8988T (cell line): ENCODE data around the gene POLR2F.
"Not testable (repeated sequence)": the region's sequence is repeated elsewhere in the genome, so short reads cannot be mapped to it uniquely, and the experiment has no call there.

ENCODE experiments used
- DNase-seq: peaks from one replicate; pipeline ENCODE4 v3.0.0; 2011

The POLR2F gene

GRCh38 chr22:37955825-37956397, 2.4 kb downstream of the POLR2F start:
- DNase-seq: not testable (repeated sequence)

- DNase-seq: no peak
Measured at GRCh38 chr22:37957232-37957631, 3.7 kb downstream of the POLR2F start.

- DNase-seq: no peak
Measured at GRCh38 chr22:37959231-37959825, 5.8 kb downstream of the POLR2F start.

- no peak for DNase-seq
Measured at GRCh38 chr22:37961062-37961461, 7.6 kb downstream of the POLR2F start.

GRCh38 chr22:37965940-37966664, 12.6 kb downstream of the POLR2F start:
- DNase-seq: no peak

- DNase-seq: no peak
Measured at GRCh38 chr22:37967147-37967546, 13.6 kb downstream of the POLR2F start.

- no peak for DNase-seq
Measured at GRCh38 chr22:37967637-37968451, 14.3 kb downstream of the POLR2F start.

- DNase-seq: no peak
Measured at GRCh38 chr22:37968452-37969251, 15.2 kb downstream of the POLR2F start.

- no peak for DNase-seq
Measured at GRCh38 chr22:37970864-37971263, 17.4 kb downstream of the POLR2F start.

- no peak for DNase-seq
Measured at GRCh38 chr22:37971475-37972434, 18.3 kb downstream of the POLR2F start.

GRCh38 chr22:37972527-37972926, 19.0 kb downstream of the POLR2F start:
- no peak for DNase-seq

- DNase-seq: no peak
Measured at GRCh38 chr22:37973271-37974170, 20.0 kb downstream of the POLR2F start.

- DNase-seq: no peak
Measured at GRCh38 chr22:37975153-37975552, 21.7 kb downstream of the POLR2F start.

GRCh38 chr22:37976022-37976421, 22.5 kb downstream of the POLR2F start:
- not testable (repeated sequence) for DNase-seq

- no peak for DNase-seq
Measured at GRCh38 chr22:37976547-37976946, 23.0 kb downstream of the POLR2F start.

- DNase-seq: no peak
Measured at GRCh38 chr22:37979782-37980181, 26.3 kb downstream of the POLR2F start.

- DNase-seq: no peak
Measured at GRCh38 chr22:37981282-37982011, 27.9 kb downstream of the POLR2F start.

- DNase-seq: no peak
Measured at GRCh38 chr22:37982151-37982785, 28.8 kb downstream of the POLR2F start.
